IPS DF 6.9 (cell line): ENCODE results near the gene GPR137C.

Experiments
- DNase-seq: peaks from one replicate; pipeline ENCODE4 v3.0.0-alpha.2; 2013; ENCODE audit warnings: low read depth, low spot score
- H3K27ac ChIP-seq: one replicate; pipeline ENCODE4 v1.5.1; 2013; ENCODE audit warnings: low read length, control low read depth
- H3K27me3 ChIP-seq: 2 replicates; pipeline ENCODE4 v1.6.1; 2013; ENCODE audit warnings: mild to moderate bottlenecking, low read length; ENCODE audit not compliant: control insufficient read depth, insufficient read depth
- H3K36me3 ChIP-seq: 2 replicates; pipeline ENCODE4 v1.6.1; 2013; ENCODE audit warnings: low read length; ENCODE audit not compliant: control insufficient read depth, insufficient read depth
- H3K4me1 ChIP-seq: 2 replicates; pipeline ENCODE4 v1.6.1; 2013; ENCODE audit warnings: low read length; ENCODE audit not compliant: control insufficient read depth, insufficient read depth
- H3K4me3 ChIP-seq: 2 replicates; pipeline ENCODE4 v1.5.1; 2013; ENCODE audit warnings: mild to moderate bottlenecking, low read length
- H3K9me3 ChIP-seq: 2 replicates; pipeline ENCODE4 v1.6.1; 2013; ENCODE audit warnings: low read length, inconsistent platforms; ENCODE audit not compliant: control insufficient read depth, insufficient read depth
- WGBS: extraction: QIAGEN DNeasy Blood & Tissue Kit; methylation state at CpG from one replicate; pipeline ENCODE4 v1.1.7; 2013; ENCODE audit warnings: mixed read lengths, missing lambda C conversion rate; ENCODE audit not compliant: insufficient read length, insufficient coverage; 5-methylcytosine and 5-hydroxymethylcytosine counted together

The GPR137C gene

GRCh38 chr14:52552063-52552988, at the start of gene GPR137C, which contains the start of gene TXNDC16:
TSS of gene GPR137C (plus strand) at chr14:52552836. CDS start at chr14:52553148, 312 bp downstream.
TSS of gene TXNDC16 (minus strand) at chr14:52552505. CDS start at chr14:52543557, 8,948 bp downstream.
- H3K4me1 ChIP-seq = no peaks in the 10 kb centered on the region; the same call in 1 of the 2 replicates
- DNase-seq = peak; percentile 100
- H3K9me3 ChIP-seq = no peaks in the 10 kb centered on the region
- no peaks in the 10 kb centered on the region for H3K27me3 ChIP-seq
- no peak within 1 kb of the TSS for H3K27ac ChIP-seq
- H3K4me3 ChIP-seq = peak within 1 kb of the TSS; percentile 91
- no CpG with 5 or more reads among the region's 81 CpGs for WGBS
- no peaks in the 10 kb centered on the region; the same call in 1 of the 2 replicates for H3K36me3 ChIP-seq

GRCh38 chr14:52513249-52513648, 39.4 kb upstream of the GPR137C start:
- DNase-seq = no peak
- Histone ChIP-seq H3K9me3 (no peaks in the 10 kb centered on the region), H3K36me3 (no peaks in the 10 kb centered on the region), H3K4me1 (no peaks in the 10 kb centered on the region), H3K4me3 (no peak overlapping the region), H3K27me3 (no peaks in the 10 kb centered on the region), H3K27ac (no peak overlapping the region)
- WGBS = no CpG with 5 or more reads among the region's 1 CpG

GRCh38 chr14:52514046-52514811, 38.4 kb upstream of the GPR137C start:
- WGBS = no CpG with 5 or more reads among the region's 4 CpGs
- Histone ChIP-seq H3K4me3 (no peak overlapping the region), H3K4me1 (no peaks in the 10 kb centered on the region), H3K36me3 (no peaks in the 10 kb centered on the region), H3K27me3 (no peaks in the 10 kb centered on the region), H3K9me3 (no peaks in the 10 kb centered on the region), H3K27ac (no peak overlapping the region)
- no peak for DNase-seq

- no peaks in the 10 kb centered on the region for H3K9me3 ChIP-seq
- no peak overlapping the region for H3K27ac ChIP-seq
- no peak overlapping the region for H3K4me3 ChIP-seq
- H3K4me1 ChIP-seq = no peaks in the 10 kb centered on the region
- no peaks in the 10 kb centered on the region for H3K36me3 ChIP-seq
- DNase-seq = no peak
- WGBS = no CpG with 5 or more reads among the region's 1 CpG
- H3K27me3 ChIP-seq = no peaks in the 10 kb centered on the region
These were observed 30.6 kb upstream of the GPR137C start for GRCh38 chr14:52522033-52522432.

GRCh38 chr14:52522581-52523345, 29.9 kb upstream of the GPR137C start:
- Histone ChIP-seq H3K9me3 (no peaks in the 10 kb centered on the region), H3K36me3 (no peaks in the 10 kb centered on the region), H3K4me3 (no peak overlapping the region), H3K27ac (no peak overlapping the region), H3K27me3 (no peaks in the 10 kb centered on the region), H3K4me1 (no peaks in the 10 kb centered on the region)
- no peak for DNase-seq

- no peak overlapping the region for H3K4me3 ChIP-seq
- H3K27ac ChIP-seq = no peak overlapping the region
- H3K27me3 ChIP-seq = no peaks in the 10 kb centered on the region
- H3K4me1 ChIP-seq = no peaks in the 10 kb centered on the region
- no peaks in the 10 kb centered on the region for H3K36me3 ChIP-seq
- no peak for DNase-seq
- WGBS = no CpG with 5 or more reads among the region's 4 CpGs
- no peaks in the 10 kb centered on the region for H3K9me3 ChIP-seq
These were observed 25.6 kb upstream of the GPR137C start for GRCh38 chr14:52527052-52527451.

- H3K27me3 ChIP-seq = no peaks in the 10 kb centered on the region
These were observed 21.2 kb upstream of the GPR137C start for GRCh38 chr14:52531481-52531880.

GRCh38 chr14:52536269-52536668, 16.4 kb upstream of the GPR137C start:
- DNase-seq = no peak
- no peaks in the 10 kb centered on the region for H3K36me3 ChIP-seq
- no peak overlapping the region for H3K27ac ChIP-seq
- H3K9me3 ChIP-seq = no peaks in the 10 kb centered on the region
- no peaks in the 10 kb centered on the region for H3K4me1 ChIP-seq
- no peak overlapping the region for H3K4me3 ChIP-seq
- 100% methylated on average over 1 of the region's 3 CpGs for WGBS
- H3K27me3 ChIP-seq = no peaks in the 10 kb centered on the region

More at GRCh38 chr14:52531481-52531880, 21.2 kb upstream of the GPR137C start:
- H3K36me3 ChIP-seq = no peaks in the 10 kb centered on the region
- H3K9me3 ChIP-seq = no peaks in the 10 kb centered on the region
- DNase-seq = no peak
- H3K4me3 ChIP-seq = no peak overlapping the region
- H3K4me1 ChIP-seq = no peaks in the 10 kb centered on the region
- no peak overlapping the region for H3K27ac ChIP-seq

GRCh38 chr14:52538623-52539022, 14.0 kb upstream of the GPR137C start:
- Histone ChIP-seq H3K36me3 (no peaks in the 10 kb centered on the region), H3K9me3 (no peaks in the 10 kb centered on the region), H3K27ac (no peak overlapping the region), H3K4me1 (no peaks in the 10 kb centered on the region), H3K4me3 (no peak overlapping the region), H3K27me3 (no peaks in the 10 kb centered on the region)
- WGBS = no CpG with 5 or more reads among the region's 2 CpGs
- DNase-seq = no peak
